Trophoblast cell (in vitro differentiated cells and primary cell): ENCODE data around the gene TSNAX.

Experiments
- DNase-seq, 2 donors: peaks; one replicate each; pipeline ENCODE4 v3.0.0-alpha.2; 2016
- H2AFZ ChIP-seq: 2 replicates; pipeline ENCODE4 v1.6.1; 2013; ENCODE audit warnings: low read length, moderate library complexity, mild to moderate bottlenecking; ENCODE audit not compliant: insufficient read depth, poor library complexity
- H2AK5ac ChIP-seq: 2 replicates; pipeline ENCODE4 v1.6.1; 2013; ENCODE audit warnings: mild to moderate bottlenecking, low read length
- H2BK120ac ChIP-seq: 2 replicates; pipeline ENCODE4 v1.6.1; 2013; ENCODE audit warnings: low read length, mild to moderate bottlenecking, moderate library complexity; ENCODE audit not compliant: insufficient read depth, poor library complexity
- H2BK12ac ChIP-seq: 2 replicates; pipeline ENCODE4 v1.6.1; 2013; ENCODE audit warnings: mild to moderate bottlenecking, low read length, moderate library complexity
- H2BK5ac ChIP-seq: 2 replicates; pipeline ENCODE4 v1.6.1; 2013; ENCODE audit warnings: low read length, low read depth, moderate library complexity, mild to moderate bottlenecking; ENCODE audit not compliant: poor library complexity
- H3K14ac ChIP-seq: 2 replicates; pipeline ENCODE4 v1.6.1; 2013; ENCODE audit warnings: mild to moderate bottlenecking, low read length
- H3K18ac ChIP-seq: 2 replicates; pipeline ENCODE4 v1.6.1; 2013; ENCODE audit warnings: mild to moderate bottlenecking, low read length
- H3K23ac ChIP-seq: 2 replicates; pipeline ENCODE4 v1.6.1; 2013; ENCODE audit warnings: low read length
- H3K27ac ChIP-seq: 2 replicates; pipeline ENCODE4 v1.5.1; 2013; ENCODE audit warnings: low read depth, mild to moderate bottlenecking, inconsistent platforms, low read length, moderate library complexity
- H3K27me3 ChIP-seq: 2 replicates; pipeline ENCODE4 v1.6.1; 2013; ENCODE audit warnings: inconsistent platforms, mild to moderate bottlenecking, low read length, moderate library complexity; ENCODE audit not compliant: insufficient read depth
- H3K36me3 ChIP-seq, 2 experiments: 1 replicate in 1 of 2; 2 replicates in 1 of 2; pipeline ENCODE4 v1.6.1; 2013; ENCODE audit warnings: low read length in 2 of 2, mild to moderate bottlenecking in 2 of 2, moderate library complexity in 1 of 2; ENCODE audit not compliant: insufficient read depth in 2 of 2, control insufficient read depth in 1 of 2
- H3K4ac ChIP-seq: 2 replicates; pipeline ENCODE4 v1.6.1; 2013; ENCODE audit warnings: low read depth, mild to moderate bottlenecking, low read length, moderate library complexity
- H3K4me1 ChIP-seq, 2 experiments: 1 replicate in 1 of 2; 2 replicates in 1 of 2; pipeline ENCODE4 v1.6.1; 2013; ENCODE audit warnings: low read length in 2 of 2, mild to moderate bottlenecking in 2 of 2, moderate library complexity in 1 of 2; ENCODE audit not compliant: insufficient read depth in 2 of 2, control insufficient read depth in 1 of 2
- H3K4me2 ChIP-seq: 2 replicates; pipeline ENCODE4 v1.6.1; 2013; ENCODE audit warnings: inconsistent platforms, mild to moderate bottlenecking, low read length, moderate library complexity
- H3K4me3 ChIP-seq: 2 replicates; pipeline ENCODE4 v1.5.1; 2013; ENCODE audit warnings: mild to moderate bottlenecking, low read depth, low read length, inconsistent platforms
- H3K79me1 ChIP-seq: one replicate; pipeline ENCODE4 v1.6.1; 2013; ENCODE audit warnings: low read length
- H3K79me2 ChIP-seq: 2 replicates; pipeline ENCODE4 v1.6.1; 2013; ENCODE audit warnings: low read length, mild to moderate bottlenecking; ENCODE audit not compliant: control insufficient read depth, insufficient read depth, poor library complexity
- H3K9ac ChIP-seq: 2 replicates; pipeline ENCODE4 v1.6.1; 2013; ENCODE audit warnings: mild to moderate bottlenecking, low read length
- H3K9me3 ChIP-seq: 2 replicates; pipeline ENCODE4 v1.6.1; 2013; ENCODE audit warnings: low read depth, mild to moderate bottlenecking, control low read depth, inconsistent platforms, low read length; ENCODE audit not compliant: insufficient read depth
- H4K12ac ChIP-seq: 2 replicates; pipeline ENCODE4 v1.6.1; 2013; ENCODE audit warnings: low read depth, mild to moderate bottlenecking, low read length, moderate library complexity
- H4K8ac ChIP-seq: 2 replicates; pipeline ENCODE4 v1.6.1; 2013; ENCODE audit warnings: low read depth, mild to moderate bottlenecking, low read length, moderate library complexity
- H4K91ac ChIP-seq: one replicate; pipeline ENCODE4 v1.6.1; 2013; ENCODE audit warnings: low read depth, mild to moderate bottlenecking, low read length, moderate library complexity
- WGBS: extraction: QIAGEN DNeasy Blood & Tissue Kit; methylation state at CpG from one replicate; pipeline ENCODE4 v1.1.7; 2013; ENCODE audit warnings: missing lambda C conversion rate; ENCODE audit not compliant: insufficient read length, insufficient coverage; ENCODE audit errors: extremely low coverage; 5-methylcytosine and 5-hydroxymethylcytosine counted together

TSNAX gene

DNA sequence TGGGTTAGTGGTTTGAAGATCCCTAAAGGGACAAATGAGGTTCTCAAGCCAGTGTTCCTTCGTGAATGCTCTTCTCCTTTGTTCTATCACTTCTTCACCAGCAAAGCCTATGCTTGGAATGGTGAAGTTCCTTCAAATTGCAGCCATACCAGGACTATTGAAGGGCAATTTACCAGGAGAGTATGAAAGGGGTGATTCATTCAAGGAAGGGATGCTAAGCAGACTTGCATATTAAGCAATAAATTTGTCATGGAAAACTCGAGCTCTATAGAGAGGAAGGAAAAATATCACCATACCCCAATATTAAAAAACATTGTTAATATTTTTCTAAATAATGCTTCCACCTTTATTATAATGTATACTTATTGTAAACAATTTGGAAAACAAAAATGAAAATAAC, 9.3 kb upstream of the TSNAX start:
- H3K4me1 ChIP-seq, result peaks cover 0 to 6% of the 10 kb centered on the region in 2 experiments
- no peak overlapping the region for H4K12ac ChIP-seq
- H4K8ac ChIP-seq, result no peak overlapping the region
- no peaks in the 10 kb centered on the region for H3K27me3 ChIP-seq
- peak overlapping the region; percentile 61 for H2BK12ac ChIP-seq
- no peak overlapping the region for H2BK5ac ChIP-seq
- H3K79me1 ChIP-seq, result peaks cover 3% of the 10 kb centered on the region
- no CpG with 5 or more reads among the region's 2 CpGs for WGBS
- H3K9me3 ChIP-seq, result no peaks in the 10 kb centered on the region
- no peak overlapping the region for H3K4me2 ChIP-seq
- no peak overlapping the region for H3K9ac ChIP-seq
- H4K91ac ChIP-seq, result no peak overlapping the region
- no peak overlapping the region for H2BK120ac ChIP-seq
- H2AK5ac ChIP-seq, result no peak overlapping the region
- no peak overlapping the region for H3K14ac ChIP-seq
- no peak overlapping the region for H3K27ac ChIP-seq
- no peak for DNase-seq
- H3K4ac ChIP-seq, result no peak overlapping the region
- H2AFZ ChIP-seq, result no peak overlapping the region
- no peaks in the 10 kb centered on the region for H3K79me2 ChIP-seq
- no peaks in the 10 kb centered on the region for H3K36me3 ChIP-seq
- H3K18ac ChIP-seq, result no peak overlapping the region
- no peak overlapping the region for H3K4me3 ChIP-seq
- H3K23ac ChIP-seq, result no peak overlapping the region

DNA sequence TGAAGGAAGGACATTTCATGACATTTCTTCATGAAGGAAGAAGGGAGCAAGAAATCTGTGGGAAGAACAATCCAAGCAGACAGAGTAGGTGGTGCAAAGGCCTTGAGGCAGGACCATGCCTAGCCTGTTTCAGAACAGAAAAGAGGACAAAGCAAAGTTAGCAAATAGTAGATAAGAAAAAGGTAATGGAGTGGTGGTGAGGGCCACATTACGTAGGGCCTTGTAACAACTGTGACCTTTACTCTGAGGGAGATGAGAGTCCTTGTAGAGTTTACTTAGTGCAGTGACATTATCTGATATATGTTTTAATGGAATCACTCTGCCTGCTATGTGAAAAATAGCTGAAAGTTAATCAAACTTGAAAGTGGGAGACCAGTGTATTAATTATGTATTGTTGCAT, 6.4 kb upstream of the TSNAX start:
- WGBS, result no CpG with 5 or more reads among the region's 1 CpG
- H3K27me3 ChIP-seq, result no peaks in the 10 kb centered on the region
- no peaks in the 10 kb centered on the region for H3K36me3 ChIP-seq
- H4K12ac ChIP-seq, result no peak overlapping the region
- no peak overlapping the region for H3K14ac ChIP-seq
- no peak overlapping the region for H3K23ac ChIP-seq
- no peak overlapping the region for H3K4me2 ChIP-seq
- H3K18ac ChIP-seq, result no peak overlapping the region
- no peaks in the 10 kb centered on the region for H3K79me2 ChIP-seq
- no peak overlapping the region for H4K91ac ChIP-seq
- no peak overlapping the region for H2AFZ ChIP-seq
- H2AK5ac ChIP-seq, result no peak overlapping the region
- H3K4me3 ChIP-seq, result no peak overlapping the region
- no peak overlapping the region for H3K9ac ChIP-seq
- H2BK5ac ChIP-seq, result no peak overlapping the region
- H3K27ac ChIP-seq, result no peak overlapping the region
- H3K79me1 ChIP-seq, result no peaks in the 10 kb centered on the region
- H4K8ac ChIP-seq, result no peak overlapping the region
- H3K9me3 ChIP-seq, result no peaks in the 10 kb centered on the region
- no peak overlapping the region for H2BK12ac ChIP-seq
- no peak overlapping the region for H3K4ac ChIP-seq
- peaks cover 0 to under 1% of the 10 kb centered on the region in 2 experiments for H3K4me1 ChIP-seq
- DNase-seq, result peak in 1 of 2 donors; percentile 6
- H2BK120ac ChIP-seq, result no peak overlapping the region

DNA sequence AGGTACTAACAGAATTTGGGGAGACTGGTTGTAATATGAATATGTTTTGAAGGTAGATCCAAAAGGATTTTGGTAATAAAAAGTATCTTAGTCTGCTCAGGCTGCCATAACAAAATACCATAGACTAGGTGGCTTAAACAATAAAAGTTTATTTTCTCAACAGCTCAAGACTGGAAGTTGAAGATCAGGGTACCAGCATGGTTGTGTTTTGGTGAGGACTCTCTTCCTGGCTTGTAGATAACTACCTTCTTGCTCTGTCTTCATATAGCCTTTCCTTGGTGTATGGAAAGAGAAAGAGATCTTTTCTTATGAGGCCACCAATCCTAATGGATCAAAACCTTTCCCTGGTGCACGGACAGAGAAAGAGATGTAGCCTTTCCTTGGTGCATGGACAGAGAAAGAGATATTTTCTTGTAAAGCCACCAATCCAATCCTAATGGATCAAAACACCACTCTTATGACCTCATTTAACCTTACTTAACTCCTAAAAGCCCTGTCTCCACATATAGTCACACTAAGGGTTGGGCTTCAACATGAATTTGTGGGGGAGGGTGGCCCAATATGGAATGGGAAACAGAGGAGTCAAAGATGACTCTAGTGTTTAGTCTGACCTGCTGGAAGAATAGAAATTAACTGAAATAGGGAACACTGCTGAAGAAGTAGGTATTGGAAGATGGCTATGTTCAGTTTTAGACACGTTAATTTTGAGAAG, 5.4 kb upstream of the TSNAX start:
- no peak overlapping the region for H4K12ac ChIP-seq

DNA sequence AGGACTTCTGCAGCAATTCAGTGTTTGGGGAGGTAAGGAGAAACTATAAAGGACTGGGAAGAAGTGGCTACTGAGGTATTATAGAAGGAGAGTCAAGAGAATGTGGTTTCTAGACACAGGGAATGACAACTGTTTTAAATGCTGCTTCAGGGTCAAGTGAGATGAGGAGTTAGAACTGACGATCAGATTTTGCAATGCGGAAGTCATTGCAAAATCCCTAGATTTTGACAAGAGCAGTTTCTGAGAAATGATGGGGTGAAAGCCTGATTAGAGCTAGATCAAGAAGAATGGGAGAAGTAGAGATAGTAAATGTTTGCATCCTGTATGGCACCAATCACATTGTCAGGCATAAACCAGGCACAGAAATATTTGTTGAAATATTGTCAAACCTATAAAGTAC, 4.7 kb upstream of the TSNAX start:
- WGBS, result no CpG with 5 or more reads among the region's 2 CpGs
- Histone ChIP-seq H3K9me3 (no peaks in the 10 kb centered on the region), H2AFZ (no peak overlapping the region)

More for the DNA sequence above, 5.4 kb upstream of the TSNAX start:
- Histone ChIP-seq H3K4me3 (no peak overlapping the region), H3K18ac (no peak overlapping the region), H3K36me3 (no peaks in the 10 kb centered on the region), H3K27ac (no peak overlapping the region), H3K27me3 (no peaks in the 10 kb centered on the region), H2BK12ac (no peak overlapping the region), H3K4me1 (peaks cover 0 to 5% of the 10 kb centered on the region in 2 experiments), H4K91ac (no peak overlapping the region), H3K9ac (no peak overlapping the region), H2BK5ac (no peak overlapping the region), H2BK120ac (no peak overlapping the region), H4K8ac (no peak overlapping the region), H3K79me1 (peaks cover 3% of the 10 kb centered on the region), H3K9me3 (no peaks in the 10 kb centered on the region), H3K14ac (no peak overlapping the region), H3K4me2 (no peak overlapping the region), H3K79me2 (no peaks in the 10 kb centered on the region), H2AFZ (no peak overlapping the region), H2AK5ac (no peak overlapping the region), H3K4ac (no peak overlapping the region), H3K23ac (no peak overlapping the region)
- peak; percentile 51 to 87 for DNase-seq
- no CpG with 5 or more reads among the region's 2 CpGs for WGBS

More for the DNA sequence above, 4.7 kb upstream of the TSNAX start:
- H3K79me1 ChIP-seq, result peaks cover 6% of the 10 kb centered on the region
- no peak overlapping the region for H4K8ac ChIP-seq
- no peak overlapping the region for H2BK120ac ChIP-seq
- H2BK5ac ChIP-seq, result no peak overlapping the region
- no peak overlapping the region for H2BK12ac ChIP-seq
- no peaks in the 10 kb centered on the region for H3K36me3 ChIP-seq
- no peak overlapping the region for H3K27ac ChIP-seq
- H3K27me3 ChIP-seq, result no peaks in the 10 kb centered on the region
- H3K4ac ChIP-seq, result no peak overlapping the region
- H3K4me2 ChIP-seq, result no peak overlapping the region
- no peak overlapping the region for H3K4me3 ChIP-seq
- peaks cover 2% of the 10 kb centered on the region for H3K79me2 ChIP-seq
- no peak overlapping the region for H4K12ac ChIP-seq
- H3K14ac ChIP-seq, result no peak overlapping the region
- peak; percentile 29 to 80 for DNase-seq
- peaks cover 0 to 5% of the 10 kb centered on the region in 2 experiments for H3K4me1 ChIP-seq
- no peak overlapping the region for H2AK5ac ChIP-seq
- no peak overlapping the region for H3K9ac ChIP-seq
- H4K91ac ChIP-seq, result no peak overlapping the region
- H3K18ac ChIP-seq, result no peak overlapping the region
- no peak overlapping the region for H3K23ac ChIP-seq
